Fibroblast of gingiva (primary cell): ENCODE results near the gene KCNH1.

ENCODE experiments used
- DNase-seq: peaks from one replicate; pipeline ENCODE4 v3.0.0-alpha.2; 2011; ENCODE audit warnings: low read depth

Gene KCNH1

GRCh38 chr1:210711825-210712612 lies 421.9 kb downstream of the KCNH1 start:
- DNase-seq: no peak

GRCh38 chr1:210709701-210710100 lies 424.2 kb downstream of the KCNH1 start:
- no peak for DNase-seq

- no peak for DNase-seq
These were observed 426.4 kb downstream of the KCNH1 start for GRCh38 chr1:210707300-210708240.

GRCh38 chr1:210706246-210706645 lies 427.7 kb downstream of the KCNH1 start:
- DNase-seq: no peak

- DNase-seq: no peak
These were observed 428.9 kb downstream of the KCNH1 start for GRCh38 chr1:210705086-210705485.

- no peak for DNase-seq
These were observed 430.4 kb downstream of the KCNH1 start for GRCh38 chr1:210703593-210703992.

- DNase-seq: no peak
These were observed 431.4 kb downstream of the KCNH1 start for GRCh38 chr1:210702506-210702905.

- DNase-seq: no peak
These were observed 433.4 kb downstream of the KCNH1 start for GRCh38 chr1:210700511-210700910.

- DNase-seq: no peak
These were observed 433.9 kb downstream of the KCNH1 start for GRCh38 chr1:210700083-210700482.

- no peak for DNase-seq
These were observed 435.3 kb downstream of the KCNH1 start for GRCh38 chr1:210698661-210699060.

- DNase-seq: no peak
These were observed 436.8 kb downstream of the KCNH1 start for GRCh38 chr1:210697185-210697584.

GRCh38 chr1:210696709-210697108 lies 437.2 kb downstream of the KCNH1 start:
- DNase-seq: no peak

GRCh38 chr1:210695026-210695425 lies 438.9 kb downstream of the KCNH1 start:
- DNase-seq: no peak

- no peak for DNase-seq
These were observed 441.2 kb downstream of the KCNH1 start for GRCh38 chr1:210692796-210693195.

- no peak for DNase-seq
These were observed 442.8 kb downstream of the KCNH1 start for GRCh38 chr1:210691039-210691610.

- DNase-seq: no peak
These were observed 443.7 kb downstream of the KCNH1 start for GRCh38 chr1:210690236-210690635.

- no peak for DNase-seq
These were observed 444.1 kb downstream of the KCNH1 start for GRCh38 chr1:210689826-210690225.

GRCh38 chr1:210688512-210689234 lies 445.3 kb downstream of the KCNH1 start:
- DNase-seq: no peak

GRCh38 chr1:210687582-210688279 lies 446.2 kb downstream of the KCNH1 start:
- no peak for DNase-seq

GRCh38 chr1:210686841-210687240 lies 447.1 kb downstream of the KCNH1 start:
- DNase-seq: no peak

GRCh38 chr1:210685295-210685650 lies 448.7 kb downstream of the KCNH1 start:
- DNase-seq: no peak
